AG09319 (cell line): ENCODE data around the gene MAPK13.
A peak's percentile ranks its signal among the peaks of the same experiment; 100 is the strongest.
"Not testable (repeated sequence)": the region's sequence is repeated elsewhere in the genome, so short reads cannot be mapped to it uniquely, and the experiment has no call there.

Source experiments
- DNase-seq: peaks from one replicate; pipeline ENCODE4 v3.0.0-alpha.2; 2010; ENCODE audit warnings: low read depth; ENCODE audit errors: extremely low read depth
- CTCF ChIP-seq: IDR thresholded peaks from 2 replicates; pipeline ENCODE4 v1.5.1; 2011; ENCODE audit warnings: low read depth, mild to moderate bottlenecking, inconsistent platforms, low read length, moderate library complexity

Gene MAPK13

GRCh38 chr6:36123270-36124139, 6.8 kb upstream of the MAPK13 start:
- DNase-seq: peak; percentile 62
- TF ChIP-seq CTCF: peak; percentile 76

GRCh38 chr6:36124346-36124745, 6.0 kb upstream of the MAPK13 start:
- DNase-seq: not testable (repeated sequence)

- no peak for DNase-seq
Measured at GRCh38 chr6:36124881-36125280, 5.4 kb upstream of the MAPK13 start.

GRCh38 chr6:36125575-36125974, 4.7 kb upstream of the MAPK13 start:
- TF ChIP-seq CTCF: no peak
- no peak for DNase-seq

More at GRCh38 chr6:36124881-36125280, 5.4 kb upstream of the MAPK13 start:
- TF ChIP-seq CTCF: no peak

GRCh38 chr6:36126121-36126520, 4.2 kb upstream of the MAPK13 start:
- TF ChIP-seq CTCF: no peak
- no peak for DNase-seq

GRCh38 chr6:36126553-36127458, 3.5 kb upstream of the MAPK13 start:
- no peak for DNase-seq
- no peak for TF ChIP-seq CTCF

- TF ChIP-seq CTCF: no peak
- peak; percentile 53 for DNase-seq
Measured at GRCh38 chr6:36127462-36128016, 2.8 kb upstream of the MAPK13 start.
